ENCODE results near the gene BOC. TPM values are rescaled to one million over a fixed set of nuclear protein-coding genes. Genes with fewer than 3 reads are reported as not detected.

BOC gene
- total RNA-seq, 4 donors from 2014 or later, result 3.7 to 7.4 (median 4.6) TPM

GRCh38 chr3:113249111-113249510, 37.8 kb downstream of the BOC start:
- H3K36me3 ChIP-seq, result no peaks in the 10 kb centered on the region
- DNase-seq, result no peak
- H3K27me3 ChIP-seq, result no peaks in the 10 kb centered on the region
- TF ChIP-seq POLR2A (IDR thresholded peaks at IDR 0.05) (no peak), CTCF (IDR thresholded peaks at IDR 0.05 in 4 of 5, conservative IDR thresholded peaks at IDR 0.05 in 1 of 5) (no peak)
- peak overlapping the region in 3 of 4 donors; percentile 56 to 60 (median 60) for H3K27ac ChIP-seq
- H3K9me3 ChIP-seq, result no peaks in the 10 kb centered on the region
- peaks cover 10 to 11% of the 10 kb centered on the region in 2 donors for H3K4me1 ChIP-seq
- in situ Hi-C loops (cut with MboI; ENCODE audit: low sequenced_read_pairs in 4 of 4), result no loop called here
- intact Hi-C loops (cut with DNase I; ENCODE audit: low total_unique reads), result no loop called here
- H3K4me3 ChIP-seq, result no peak overlapping the region
- ATAC-seq, result peak in 1 of 2 donors; percentile 52

- in situ Hi-C loops (cut with MboI; ENCODE audit: low sequenced_read_pairs in 4 of 4) (no loop called here), intact Hi-C loops (cut with DNase I; ENCODE audit: low total_unique reads) (no loop called here)
- no peaks in the 10 kb centered on the region for H3K27me3 ChIP-seq
- H3K4me3 ChIP-seq, result no peak overlapping the region
- ATAC-seq (no peak), DNase-seq (no peak)
- H3K27ac ChIP-seq, result no peak overlapping the region
- no peaks in the 10 kb centered on the region for H3K36me3 ChIP-seq
- peaks cover 10 to 16% of the 10 kb centered on the region in 2 donors for H3K4me1 ChIP-seq
- TF ChIP-seq CTCF (IDR thresholded peaks at IDR 0.05 in 4 of 5, conservative IDR thresholded peaks at IDR 0.05 in 1 of 5), result no peak
- no peak for TF ChIP-seq POLR2A (IDR thresholded peaks at IDR 0.05)
- H3K9me3 ChIP-seq, result no peaks in the 10 kb centered on the region
Measured at GRCh38 chr3:113249601-113250000, 38.2 kb downstream of the BOC start.

- Histone ChIP-seq H3K27me3 (no peaks in the 10 kb centered on the region), H3K27ac (no peak overlapping the region), H3K4me1 (peaks cover 10 to 25% of the 10 kb centered on the region in 2 donors), H3K4me3 (no peak overlapping the region), H3K36me3 (no peaks in the 10 kb centered on the region), H3K9me3 (no peaks in the 10 kb centered on the region)
- ATAC-seq (no peak), DNase-seq (no peak)
- intact Hi-C loops (cut with DNase I; ENCODE audit: low total_unique reads), result no loop called here
- TF ChIP-seq POLR2A (IDR thresholded peaks at IDR 0.05) (no peak), CTCF (IDR thresholded peaks at IDR 0.05 in 4 of 5, conservative IDR thresholded peaks at IDR 0.05 in 1 of 5) (no peak)
- in situ Hi-C loops (cut with MboI; ENCODE audit: low sequenced_read_pairs in 4 of 4), result no loop called here
Measured at GRCh38 chr3:113250566-113250965, 39.2 kb downstream of the BOC start.

GRCh38 chr3:113251817-113252216, 40.5 kb downstream of the BOC start:
- H3K36me3 ChIP-seq, result no peaks in the 10 kb centered on the region
- H3K4me1 ChIP-seq, result peaks cover 3 to 24% of the 10 kb centered on the region in 2 donors
- intact Hi-C loops (cut with DNase I; ENCODE audit: low total_unique reads), result no loop called here
- H3K9me3 ChIP-seq, result no peaks in the 10 kb centered on the region
- DNase-seq, result no peak
- H3K27ac ChIP-seq, result no peak overlapping the region
- no peak overlapping the region for H3K4me3 ChIP-seq
- H3K27me3 ChIP-seq, result no peaks in the 10 kb centered on the region
- in situ Hi-C loops (cut with MboI; ENCODE audit: low sequenced_read_pairs in 4 of 4), result no loop called here
- ATAC-seq, result no peak
- TF ChIP-seq CTCF (IDR thresholded peaks at IDR 0.05 in 4 of 5, conservative IDR thresholded peaks at IDR 0.05 in 1 of 5) (no peak), POLR2A (IDR thresholded peaks at IDR 0.05) (no peak)

- TF ChIP-seq CTCF (IDR thresholded peaks at IDR 0.05 in 4 of 5, conservative IDR thresholded peaks at IDR 0.05 in 1 of 5), result no peak
- TF ChIP-seq POLR2A (IDR thresholded peaks at IDR 0.05), result no peak
- H3K36me3 ChIP-seq, result no peaks in the 10 kb centered on the region
- H3K4me1 ChIP-seq, result peaks cover 0 to 24% of the 10 kb centered on the region in 2 donors
- H3K9me3 ChIP-seq, result no peaks in the 10 kb centered on the region
- intact Hi-C loops (cut with DNase I; ENCODE audit: low total_unique reads) (no loop called here), in situ Hi-C loops (cut with MboI; ENCODE audit: low sequenced_read_pairs in 4 of 4) (no loop called here)
- no peak overlapping the region for H3K4me3 ChIP-seq
- no peak for DNase-seq
- no peak for ATAC-seq
- no peaks in the 10 kb centered on the region for H3K27me3 ChIP-seq
- H3K27ac ChIP-seq, result no peak overlapping the region
Measured at GRCh38 chr3:113252553-113252952, 41.2 kb downstream of the BOC start.
